GM12892 (cell line): Measurements from ENCODE around the gene IGFBP2.

Experiments used
- POLR2A ChIP-seq: IDR thresholded peaks from 2 replicates; pipeline ENCODE4 v1.6.1; 2011; ENCODE audit warnings: low read depth, low read length, control low read depth
- POLR2AphosphoS5 ChIP-seq: IDR thresholded peaks from 2 replicates; pipeline ENCODE4 v1.6.1; 2011; ENCODE audit warnings: low read depth, low read length, control low read depth
- TAF1 ChIP-seq: IDR thresholded peaks from 2 replicates; pipeline ENCODE4 v1.6.1; 2011; ENCODE audit warnings: low read depth, mild to moderate bottlenecking, control low read depth, low read length, borderline replicate concordance

- no peak for TF ChIP-seq POLR2AphosphoS5
- TF ChIP-seq POLR2A, result no peak
- TF ChIP-seq TAF1, result no peak
Observed at GRCh38 chr2:216671791-216672343, 38.6 kb downstream of the IGFBP2 start.
